Immature natural killer cell (primary cell): ENCODE data around the gene EPHA1. TPM values are rescaled to one million over a fixed set of nuclear protein-coding genes. Genes with fewer than 3 reads are reported as not detected.
"Not testable (repeated sequence)": the region's sequence is repeated elsewhere in the genome, so short reads cannot be mapped to it uniquely, and the experiment has no call there.

Experiments used
- DNase-seq, 3 donors: peaks; one replicate each; pipeline ENCODE4 v3.0.0; 2022; ENCODE audit warnings: mixed read lengths in 1 of 3
- H3K27ac Mint-ChIP-seq, 6 donors: one replicate each; pipeline ENCODE4 v1.8.0; 2020; ENCODE audit warnings: mixed read lengths in 6 of 6, mild to moderate bottlenecking in 5 of 6, inconsistent platforms in 4 of 6, moderate library complexity in 3 of 6
- H3K27me3 Mint-ChIP-seq, 3 donors: one replicate each; pipeline ENCODE4 v1.8.0; 2020 to 2021; ENCODE audit warnings: low read depth in 3 of 3, mild to moderate bottlenecking in 3 of 3, mixed read lengths in 3 of 3, moderate library complexity in 3 of 3, inconsistent platforms in 1 of 3
- H3K36me3 Mint-ChIP-seq, 3 donors: one replicate each; pipeline ENCODE4 v1.8.0; 2020; ENCODE audit warnings: mixed read lengths in 3 of 3, inconsistent platforms in 2 of 3, mild to moderate bottlenecking in 2 of 3
- H3K4me1 Mint-ChIP-seq, 2 donors: one replicate each; pipeline ENCODE4 v1.8.0; 2020; ENCODE audit warnings: inconsistent platforms in 2 of 2, mild to moderate bottlenecking in 2 of 2, mixed read lengths in 2 of 2, moderate library complexity in 1 of 2
- H3K4me3 Mint-ChIP-seq, 5 donors: one replicate each; pipeline ENCODE4 v1.8.0; 2020; ENCODE audit warnings: mild to moderate bottlenecking in 5 of 5, mixed read lengths in 5 of 5, inconsistent platforms in 3 of 5, moderate library complexity in 3 of 5
- H3K9me3 Mint-ChIP-seq, 6 donors: one replicate each; pipeline ENCODE4 v1.8.0; 2020; ENCODE audit warnings: mild to moderate bottlenecking in 6 of 6, mixed read lengths in 6 of 6, inconsistent platforms in 4 of 6, moderate library complexity in 3 of 6
- polyA plus RNA-seq, 3 donors: library from polyadenylated mRNA; unstranded; fragments of 300-500 nt; fragmentation: Illumina TruSeq; gene quantifications; one replicate each; pipeline ENCODE4 v1.2.3, GENCODE V29; 2021

The EPHA1 gene
- polyA plus RNA-seq, 3 donors from 2014 or later, result 0.22 to 0.51 TPM; not detected in 1

DNA sequence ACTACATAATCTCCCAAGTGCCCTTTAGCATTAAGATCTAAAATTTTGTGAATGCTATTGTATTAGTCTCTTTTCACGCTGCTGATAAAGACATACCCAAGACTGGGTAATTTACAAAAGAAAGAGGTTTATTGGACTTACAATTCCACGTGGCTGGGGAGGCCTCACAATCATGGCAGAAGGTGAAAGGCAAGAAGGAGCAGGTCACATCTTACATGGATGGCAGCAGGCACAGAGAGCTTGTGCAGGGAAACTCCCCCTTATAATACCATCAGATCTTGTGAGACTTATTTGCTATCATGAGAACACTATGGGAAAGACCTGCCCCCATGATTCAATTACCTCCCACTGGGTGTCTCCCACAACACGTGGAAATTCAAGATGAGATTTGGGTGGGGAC, 12.0 kb upstream of the EPHA1 start:
- DNase-seq, H3K9me3 Mint-ChIP-seq, H3K27ac Mint-ChIP-seq, H3K36me3 Mint-ChIP-seq, H3K27me3 Mint-ChIP-seq, H3K4me3 Mint-ChIP-seq, H3K4me1 Mint-ChIP-seq: not testable (repeated sequence)

DNA sequence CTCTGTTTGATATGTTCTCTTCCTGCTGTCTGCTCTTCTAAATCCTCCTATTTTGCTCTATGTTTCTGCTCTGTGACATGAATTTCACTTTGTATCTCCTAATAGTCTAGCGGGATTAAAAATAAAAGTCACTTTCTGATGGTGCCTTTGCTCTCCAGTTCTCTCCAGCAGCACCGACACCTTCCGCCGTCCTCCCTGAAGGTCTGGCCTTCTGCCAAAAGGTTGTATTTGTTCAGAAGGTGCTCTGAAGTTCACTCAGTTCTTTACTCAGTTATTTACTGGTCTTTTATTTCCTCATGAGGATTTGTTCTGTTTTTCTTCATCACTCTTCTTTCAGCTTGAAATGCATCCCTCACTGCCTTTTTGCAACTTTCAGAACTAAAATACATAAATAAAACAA, 11.2 kb upstream of the EPHA1 start:
- H3K27me3 Mint-ChIP-seq, result peaks cover 2 to 11% (median 6%) of the 10 kb centered on the region in 3 donors
- no peaks in the 10 kb centered on the region for H3K4me1 Mint-ChIP-seq
- no peaks in the 10 kb centered on the region for H3K9me3 Mint-ChIP-seq
- no peak overlapping the region for H3K27ac Mint-ChIP-seq
- H3K4me3 Mint-ChIP-seq, result no peak overlapping the region
- no peak for DNase-seq
- peaks cover 0 to 1% (median 0%) of the 10 kb centered on the region in 3 donors for H3K36me3 Mint-ChIP-seq

DNA sequence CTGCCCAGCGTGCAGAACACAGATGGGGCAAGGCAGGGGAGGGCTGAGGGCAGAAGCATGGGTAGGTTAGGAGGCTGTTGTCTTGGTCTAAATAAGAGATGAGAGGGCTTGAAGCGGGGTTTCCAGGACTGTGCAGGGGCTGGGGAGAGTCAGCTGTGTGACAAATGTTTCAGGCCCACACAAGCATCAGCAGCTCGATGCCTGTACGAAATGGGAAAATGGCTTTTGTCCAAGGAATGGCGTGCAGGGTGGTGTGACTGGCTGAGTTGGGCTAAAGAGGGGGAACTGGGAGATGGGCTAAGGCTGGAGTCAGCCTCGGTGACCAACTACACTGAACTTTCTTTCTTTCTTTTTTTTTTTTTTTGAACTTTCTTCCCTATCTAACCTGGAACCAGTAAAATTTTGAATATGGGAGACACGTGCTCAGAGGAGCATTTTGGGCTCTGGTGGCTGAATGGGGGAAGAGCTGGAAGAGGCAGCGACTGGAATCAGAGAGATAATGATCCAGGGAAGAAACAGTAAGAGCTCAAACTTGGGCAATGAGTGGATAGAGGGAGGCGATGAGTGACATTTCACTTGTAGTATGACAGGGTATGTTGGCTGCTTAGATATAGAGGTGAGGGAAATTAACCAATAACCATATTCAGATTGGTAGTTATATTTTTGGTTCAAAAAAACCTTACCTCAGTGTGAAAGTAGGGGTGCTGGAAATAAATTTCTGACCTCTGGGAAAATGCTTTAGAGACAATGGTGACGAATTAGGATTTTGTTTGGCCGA, 10.2 kb upstream of the EPHA1 start:
- H3K4me3 Mint-ChIP-seq, result no peak overlapping the region
- H3K27ac Mint-ChIP-seq, result no peak overlapping the region

DNA sequence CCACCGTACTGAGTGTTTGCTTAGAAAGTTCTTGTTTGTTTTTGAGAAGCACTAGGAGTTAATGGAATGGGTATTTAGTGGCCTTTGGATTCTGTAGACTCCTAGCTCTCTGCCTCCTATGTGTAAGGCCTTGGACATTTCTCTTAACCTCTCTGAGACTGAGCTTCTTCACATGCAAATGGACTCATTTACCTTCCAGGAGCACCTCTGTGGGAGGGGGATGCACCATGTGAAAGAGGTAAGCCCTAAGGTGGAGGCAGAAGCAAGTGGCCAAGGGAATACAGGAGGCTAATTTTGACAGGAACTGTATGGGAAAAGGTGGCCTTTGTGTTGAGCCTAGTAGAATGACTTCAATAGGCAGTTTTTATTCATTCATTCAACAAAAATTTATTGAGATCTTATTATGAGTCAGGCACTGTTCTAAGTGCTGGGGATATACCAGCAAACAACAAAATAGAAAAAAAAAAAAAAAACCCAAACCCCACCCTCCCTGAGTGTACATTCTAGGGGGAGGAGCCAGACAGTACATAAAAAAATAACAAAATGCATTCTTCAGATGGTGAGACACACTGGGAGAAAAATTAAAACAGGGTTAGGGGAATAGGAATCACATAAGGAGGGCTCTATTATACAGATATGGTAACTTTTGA, 9.2 kb upstream of the EPHA1 start:
- Mint-ChIP-seq H3K27me3 (peaks cover 5 to 18% (median 11%) of the 10 kb centered on the region in 3 donors), H3K9me3 (no peaks in the 10 kb centered on the region), H3K4me3 (no peak overlapping the region), H3K36me3 (peaks cover 0 to 6% (median 0%) of the 10 kb centered on the region in 3 donors), H3K4me1 (no peaks in the 10 kb centered on the region), H3K27ac (no peak overlapping the region)
- no peak for DNase-seq

More for the DNA sequence above, 10.2 kb upstream of the EPHA1 start:
- no peaks in the 10 kb centered on the region for H3K9me3 Mint-ChIP-seq
- H3K36me3 Mint-ChIP-seq, result peaks cover 0 to 6% (median 0%) of the 10 kb centered on the region in 3 donors
- no peak for DNase-seq
- H3K4me1 Mint-ChIP-seq, result no peaks in the 10 kb centered on the region
- H3K27me3 Mint-ChIP-seq, result peaks cover 5 to 14% (median 9%) of the 10 kb centered on the region in 3 donors

DNA sequence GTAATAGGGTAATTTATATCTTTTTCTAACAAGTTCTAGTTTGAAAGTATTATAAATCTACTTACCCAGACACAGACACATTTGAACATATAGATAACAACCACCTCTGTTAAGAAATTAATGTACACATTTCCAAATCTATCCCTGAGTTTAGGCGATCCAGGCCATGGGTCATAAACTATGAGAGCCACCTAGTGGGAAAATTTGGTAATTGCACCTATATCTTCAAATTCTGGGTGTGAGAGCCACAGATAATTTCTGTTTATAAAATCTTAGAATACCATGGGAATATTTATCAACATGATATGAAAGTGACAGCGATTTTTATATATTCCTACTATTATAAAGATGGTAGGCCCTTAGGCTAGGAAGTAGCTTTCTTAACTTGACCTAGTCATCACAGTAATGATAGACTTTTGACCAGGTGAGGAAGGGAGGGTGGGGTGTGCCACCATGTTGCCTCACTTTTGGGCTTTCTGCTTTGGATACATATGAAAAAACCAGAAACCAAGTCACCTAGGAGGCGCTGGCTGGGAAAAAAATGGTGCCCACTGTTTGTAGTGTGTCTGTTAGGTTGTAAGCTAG, 8.0 kb upstream of the EPHA1 start:
- Mint-ChIP-seq H3K4me1 (no peaks in the 10 kb centered on the region), H3K36me3 (peaks cover 0 to 6% (median 0%) of the 10 kb centered on the region in 3 donors), H3K4me3 (no peak overlapping the region), H3K9me3 (no peaks in the 10 kb centered on the region), H3K27me3 (peaks cover 8 to 24% (median 11%) of the 10 kb centered on the region in 3 donors), H3K27ac (no peak overlapping the region)
- peak; percentile 47 to 56 (median 56) for DNase-seq

DNA sequence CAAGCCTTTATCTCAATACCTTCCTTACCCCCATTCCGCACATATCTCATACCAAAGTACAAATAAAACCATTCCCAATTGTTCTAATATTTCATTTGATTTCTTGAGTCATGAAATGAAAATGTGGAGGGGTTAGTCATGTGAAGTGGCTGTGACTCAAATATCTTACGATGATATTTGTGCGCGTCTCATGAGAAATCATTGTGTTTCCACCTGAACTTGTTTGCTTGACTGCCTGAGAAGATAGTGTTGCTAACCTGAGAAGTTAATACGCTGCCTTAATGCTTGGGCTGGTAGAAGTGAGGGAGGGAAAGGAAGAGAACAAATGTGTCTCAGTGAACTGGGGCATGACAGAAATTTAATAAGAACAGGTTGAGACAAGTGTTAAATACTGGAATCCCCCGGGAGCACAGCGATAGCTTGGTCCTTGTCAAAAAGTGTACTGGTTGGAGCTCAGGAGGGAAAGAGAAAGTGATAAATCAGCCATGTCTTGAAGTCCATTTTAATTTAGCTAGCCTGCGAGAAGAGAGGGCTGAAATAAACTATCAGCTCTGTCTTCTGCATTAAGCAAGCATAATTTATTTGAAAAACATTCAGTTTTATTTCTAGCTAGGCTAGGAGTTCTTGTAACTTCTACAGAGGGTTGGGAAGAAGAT, 7.2 kb upstream of the EPHA1 start:
- Mint-ChIP-seq H3K4me3 (no peak overlapping the region), H3K27me3 (peaks cover 8 to 24% (median 11%) of the 10 kb centered on the region in 3 donors), H3K9me3 (no peaks in the 10 kb centered on the region), H3K27ac (no peak overlapping the region), H3K4me1 (no peaks in the 10 kb centered on the region), H3K36me3 (peaks cover 0 to 6% (median 0%) of the 10 kb centered on the region in 3 donors)
- no peak for DNase-seq

DNA sequence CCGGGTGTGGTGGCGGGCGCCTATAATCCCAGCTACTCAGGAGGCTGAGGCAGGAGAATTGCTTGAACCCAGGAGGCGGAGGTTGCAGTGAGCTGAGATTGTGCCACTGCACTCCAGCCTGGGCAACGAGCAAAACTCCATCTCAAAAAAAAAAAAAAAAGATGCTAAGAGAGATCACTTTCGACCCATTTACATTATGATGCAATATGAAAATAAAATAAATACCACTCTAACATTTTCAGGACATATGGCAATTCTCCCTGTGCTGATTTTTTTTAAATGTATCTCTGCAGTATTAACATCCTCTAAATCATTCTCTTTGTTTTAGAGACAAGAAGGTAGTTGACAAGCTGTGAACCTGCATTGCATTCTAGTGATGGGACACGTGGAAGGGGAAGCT, 6.6 kb upstream of the EPHA1 start:
- H3K9me3 Mint-ChIP-seq, H3K27ac Mint-ChIP-seq, H3K4me1 Mint-ChIP-seq, H3K4me3 Mint-ChIP-seq, DNase-seq, H3K36me3 Mint-ChIP-seq: not testable (repeated sequence)
- H3K27me3 Mint-ChIP-seq, result peaks cover 12 to 26% (median 14%) of the 10 kb centered on the region in 3 donors

DNA sequence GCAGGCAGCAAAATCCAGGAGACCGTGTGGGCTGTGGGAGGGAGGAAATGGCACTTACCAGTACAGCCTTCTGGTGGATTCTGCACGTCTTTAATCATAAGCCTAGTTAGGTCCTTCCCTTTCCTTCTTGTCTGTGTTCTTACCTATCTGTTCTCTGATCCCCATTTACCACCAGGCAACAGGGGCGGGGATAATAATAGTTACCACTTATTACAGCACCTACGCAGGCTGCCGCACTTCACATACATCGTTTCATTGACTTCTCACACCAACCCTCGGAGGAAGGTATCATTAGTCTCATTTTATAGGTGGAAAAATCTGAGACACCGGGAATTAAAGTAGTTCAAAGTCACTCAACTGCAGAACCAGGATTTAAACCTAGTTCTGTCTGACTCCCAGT, 4.5 kb upstream of the EPHA1 start:
- no peak for DNase-seq

DNA sequence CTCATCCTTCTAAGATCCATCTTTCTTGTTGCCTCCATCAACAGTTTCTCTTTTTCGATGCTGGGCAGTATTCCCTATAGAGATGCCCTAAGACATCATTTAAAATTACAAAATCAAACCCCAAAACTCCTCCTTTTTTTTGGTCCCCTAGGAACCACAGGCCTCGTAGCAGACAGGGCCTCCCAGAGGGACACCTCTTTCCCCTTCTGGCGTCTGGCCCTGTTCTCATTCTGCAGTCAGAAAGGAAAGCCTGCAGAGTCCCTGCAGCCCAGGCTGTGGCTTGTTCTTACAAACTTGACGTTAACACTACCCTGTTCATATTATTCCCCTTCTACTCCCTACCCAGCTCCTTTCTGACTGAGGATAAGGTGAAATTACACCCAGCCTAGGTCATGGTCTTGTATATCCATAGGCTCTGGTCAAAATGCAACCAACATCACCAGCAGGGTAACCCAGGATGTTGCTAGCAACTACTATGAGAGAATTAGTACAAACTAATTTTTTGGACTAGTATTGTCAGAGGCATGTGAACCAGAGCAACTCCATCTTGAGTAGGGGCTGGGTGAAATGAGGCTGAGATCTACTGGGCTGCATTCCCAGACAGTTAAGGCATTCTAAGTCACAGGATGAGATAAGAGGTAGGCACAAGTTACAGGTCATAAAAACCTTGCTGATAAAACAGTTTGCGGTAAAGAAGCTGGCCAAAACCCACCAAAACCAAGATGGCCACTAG, 3.5 kb upstream of the EPHA1 start:
- Mint-ChIP-seq H3K27me3 (peaks cover 19 to 37% (median 24%) of the 10 kb centered on the region in 3 donors), H3K27ac (no peak overlapping the region)

More for the DNA sequence above, 4.5 kb upstream of the EPHA1 start:
- H3K27me3 Mint-ChIP-seq, result peaks cover 16 to 35% (median 19%) of the 10 kb centered on the region in 3 donors
- peaks cover 0 to 6% (median 0%) of the 10 kb centered on the region in 3 donors for H3K36me3 Mint-ChIP-seq
- peaks cover 19 to 20% of the 10 kb centered on the region in 2 donors for H3K4me1 Mint-ChIP-seq
- H3K4me3 Mint-ChIP-seq, result no peak overlapping the region
- H3K9me3 Mint-ChIP-seq, result no peaks in the 10 kb centered on the region
- no peak overlapping the region for H3K27ac Mint-ChIP-seq

DNA sequence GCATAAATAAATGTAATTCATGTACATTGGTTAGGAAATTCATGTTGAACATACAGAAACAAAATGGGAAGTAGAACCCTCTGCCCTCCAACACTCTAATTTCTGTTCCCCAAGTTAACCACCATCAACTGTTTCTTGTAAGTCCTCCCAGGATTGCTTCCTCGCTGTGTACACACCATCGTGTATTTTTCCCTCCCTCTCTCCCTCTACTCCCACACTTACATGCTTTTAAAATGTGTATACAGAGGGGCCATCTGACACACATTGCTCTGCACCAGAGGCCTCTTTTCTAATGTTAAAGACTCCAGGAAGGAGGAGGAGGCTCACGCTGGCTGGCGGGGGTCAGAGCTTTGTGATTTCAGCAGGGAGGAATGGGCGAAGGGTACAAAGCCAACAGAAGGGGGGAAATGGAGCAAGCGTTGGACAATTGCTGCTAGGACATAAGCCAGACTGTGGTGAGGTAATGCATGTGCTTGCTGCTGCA, 1.9 kb upstream of the EPHA1 start:
- Mint-ChIP-seq H3K36me3 (peaks cover 0 to 6% (median 0%) of the 10 kb centered on the region in 3 donors), H3K4me1 (peaks cover 33 to 38% of the 10 kb centered on the region in 2 donors), H3K4me3 (peak overlapping the region in 1 of 5 donors; percentile 8), H3K9me3 (no peaks in the 10 kb centered on the region), H3K27ac (no peak overlapping the region), H3K27me3 (peaks cover 24 to 35% (median 34%) of the 10 kb centered on the region in 3 donors)
- DNase-seq, result no peak

More for the DNA sequence above, 3.5 kb upstream of the EPHA1 start:
- DNase-seq, result no peak
- H3K36me3 Mint-ChIP-seq, result peaks cover 0 to 6% (median 0%) of the 10 kb centered on the region in 3 donors
- H3K4me3 Mint-ChIP-seq, result no peak overlapping the region
- no peaks in the 10 kb centered on the region for H3K9me3 Mint-ChIP-seq
- peaks cover 29 to 30% of the 10 kb centered on the region in 2 donors for H3K4me1 Mint-ChIP-seq

DNA sequence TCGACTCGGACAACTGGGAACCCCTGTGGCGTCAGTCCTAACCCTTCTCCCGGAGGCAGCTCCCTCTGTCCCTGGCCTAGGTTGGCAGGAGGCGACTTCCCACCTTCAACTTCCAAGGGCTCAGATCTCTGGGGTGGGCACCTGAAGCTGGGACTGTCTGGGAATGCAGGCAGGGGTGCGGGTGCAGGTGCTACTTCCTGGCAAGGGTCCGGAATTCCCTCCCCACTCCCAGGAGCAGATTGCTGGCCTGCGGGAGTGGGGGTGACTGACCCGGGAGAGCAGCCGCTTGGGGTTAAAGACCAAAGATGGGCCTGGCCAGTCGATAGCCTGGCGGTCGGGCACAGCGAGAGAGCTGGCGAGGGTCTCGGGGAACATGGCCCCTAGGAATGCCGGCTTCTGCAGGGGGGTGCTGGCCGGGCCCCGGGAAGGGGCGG, 387 bp downstream of the EPHA1 start:
- Mint-ChIP-seq H3K4me3 (peak overlapping the region; percentile 74 to 92 (median 77)), H3K9me3 (no peaks in the 10 kb centered on the region), H3K36me3 (no peaks in the 10 kb centered on the region), H3K27me3 (peaks cover 20 to 33% (median 29%) of the 10 kb centered on the region in 3 donors), H3K4me1 (peaks cover 33 to 38% of the 10 kb centered on the region in 2 donors), H3K27ac (peak overlapping the region in 1 of 6 donors; percentile 12)
- DNase-seq, result no peak

DNA sequence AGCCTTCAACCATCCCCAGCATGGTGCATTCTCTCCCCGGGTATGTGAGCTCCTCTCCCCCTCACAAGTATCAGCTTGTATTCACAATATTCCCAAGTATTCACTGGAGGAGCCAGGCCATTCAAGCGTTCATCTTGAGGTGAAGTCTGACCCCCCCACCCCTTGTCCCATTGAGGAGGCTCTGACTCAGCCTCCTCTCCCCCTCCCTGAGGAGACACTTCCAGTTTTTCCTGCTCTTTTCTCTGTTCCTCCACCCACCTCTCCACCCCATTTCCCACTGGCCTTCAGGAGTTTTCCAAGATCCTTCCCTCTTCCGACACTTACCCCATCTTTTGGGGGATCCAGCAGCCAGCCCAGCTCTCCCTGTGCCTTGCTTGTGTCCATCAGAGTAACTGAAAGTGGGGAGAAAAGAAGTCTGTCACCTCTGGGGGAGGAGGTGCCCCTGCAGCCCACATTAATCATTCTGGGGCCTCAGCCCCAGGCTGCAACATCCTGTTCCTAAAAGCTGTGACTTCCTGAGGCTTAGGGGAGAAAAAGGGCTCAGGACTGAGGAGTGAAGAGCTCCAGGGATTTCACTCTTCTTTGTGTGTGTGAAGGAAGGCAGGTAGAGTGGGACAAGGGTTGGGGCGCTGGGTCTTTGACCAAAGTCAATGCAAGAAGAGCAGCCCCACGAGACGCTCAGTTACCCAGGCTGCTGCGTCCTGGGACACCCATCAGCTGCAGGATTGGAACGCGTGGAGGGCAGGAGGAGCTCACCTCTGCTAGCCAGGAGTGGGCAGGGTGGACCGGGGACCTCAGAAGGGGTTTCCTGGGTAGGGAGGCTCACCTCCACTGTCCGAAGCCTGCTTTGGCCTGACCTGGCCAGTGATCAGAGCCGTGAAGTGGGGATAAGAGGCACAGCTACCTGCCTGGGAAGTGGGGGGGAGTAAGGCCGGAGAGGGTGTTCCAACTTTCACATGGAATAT, 1.1 kb downstream of the EPHA1 start:
- Mint-ChIP-seq H3K27ac (peak overlapping the region in 5 of 6 donors; percentile 67 to 88 (median 75)), H3K36me3 (no peaks in the 10 kb centered on the region), H3K9me3 (no peaks in the 10 kb centered on the region), H3K4me1 (peaks cover 33 to 38% of the 10 kb centered on the region in 2 donors), H3K27me3 (peaks cover 20 to 33% (median 25%) of the 10 kb centered on the region in 3 donors), H3K4me3 (peak overlapping the region; percentile 74 to 92 (median 77))
- peak; percentile 64 to 72 (median 72) for DNase-seq
